Fibroblast of lung (primary cell): Measurements from ENCODE around the gene ANO7. TPM values are rescaled to one million over a fixed set of nuclear protein-coding genes. Genes with fewer than 3 reads are reported as not detected.

Source experiments
- DNase-seq, 2 donors: peaks; one replicate each; pipeline versions ENCODE4 v3.0.0 to v3.0.0-alpha.2; 2010; ENCODE audit warnings: low read depth in 2 of 2
- H2AFZ ChIP-seq: 2 replicates; pipeline ENCODE4 v1.5.1; 2012; ENCODE audit warnings: low read length, control low read depth, inconsistent platforms
- H3K27ac ChIP-seq: 2 replicates; pipeline ENCODE4 v1.5.1; 2011; ENCODE audit warnings: low read length, control low read depth; ENCODE audit not compliant: insufficient read depth
- H3K27me3 ChIP-seq: 2 replicates; pipeline ENCODE4 v1.5.1; 2011; ENCODE audit warnings: mild to moderate bottlenecking, low read length; ENCODE audit not compliant: control insufficient read depth, insufficient read depth
- H3K36me3 ChIP-seq: 2 replicates; pipeline ENCODE4 v1.5.1; 2011; ENCODE audit warnings: low read length; ENCODE audit not compliant: control insufficient read depth, insufficient read depth
- H3K4me1 ChIP-seq: 2 replicates; pipeline ENCODE4 v1.5.1; 2011; ENCODE audit warnings: low read length; ENCODE audit not compliant: control insufficient read depth, insufficient read depth; ENCODE audit errors: extremely low read depth
- H3K4me2 ChIP-seq: 2 replicates; pipeline ENCODE4 v1.5.1; 2011; ENCODE audit warnings: low read length, control low read depth; ENCODE audit not compliant: insufficient read depth; ENCODE audit errors: extremely low read depth
- H3K4me3 ChIP-seq, 4 experiments: fragments of 200-600 bp in 1 of 4; sonication (generic) in 1 of 4; replicated peaks in 1 of 4; 2 replicates each; pipeline ENCODE4 v1.5.1; 2011 to 2016; ENCODE audit warnings: low read length in 4 of 4, low read depth in 3 of 4, mild to moderate bottlenecking in 3 of 4, control low read depth in 2 of 4, inconsistent platforms in 1 of 4, mixed read lengths in 1 of 4; ENCODE audit not compliant: insufficient read depth in 1 of 4; ENCODE audit errors: control extremely low read depth in 1 of 4
- H3K79me2 ChIP-seq: 2 replicates; pipeline ENCODE4 v1.5.1; 2012; ENCODE audit warnings: mild to moderate bottlenecking, low read length, inconsistent platforms; ENCODE audit not compliant: control insufficient read depth, insufficient read depth
- H3K9ac ChIP-seq: 2 replicates; pipeline ENCODE4 v1.5.1; 2011; ENCODE audit warnings: mild to moderate bottlenecking, low read length, control low read depth; ENCODE audit not compliant: insufficient read depth
- H3K9me3 ChIP-seq: 2 replicates; pipeline ENCODE4 v1.5.1; 2012; ENCODE audit warnings: low read depth, low read length; ENCODE audit not compliant: control insufficient read depth, insufficient read depth
- H4K20me1 ChIP-seq: 2 replicates; pipeline ENCODE4 v1.5.1; 2011; ENCODE audit warnings: low read length; ENCODE audit not compliant: control insufficient read depth, insufficient read depth; ENCODE audit errors: extremely low read depth
- CTCF ChIP-seq, 2 donors: IDR thresholded peaks in 1 of 2; conservative IDR thresholded peaks in 1 of 2; 1 replicate in 1 of 2; 2 replicates in 1 of 2; pipeline ENCODE4 v1.5.1; 2011 to 2012; ENCODE audit warnings: low read length in 2 of 2, control low read depth in 1 of 2, inconsistent platforms in 1 of 2, low read depth in 1 of 2, mild to moderate bottlenecking in 1 of 2
- EZH2 ChIP-seq: IDR thresholded peaks from 2 replicates; pipeline ENCODE4 v1.5.1; 2012; ENCODE audit warnings: low read length, control low read depth, mild to moderate bottlenecking; ENCODE audit errors: missing control alignments
- polyA plus RNA-seq, 2 donors: library from polyadenylated mRNA; depleted of rRNA in 1 of 2; stranded (reverse) in 1 of 2; unstranded in 1 of 2; fragments of >200 nt; gene quantifications; 2 replicates each; pipeline ENCODE4 v1.2.1, GENCODE V29; 2011 to 2012; ENCODE audit warnings: missing spikeins in 1 of 2
- total RNA-seq: library from RNA; depleted of rRNA; stranded (reverse); fragments of >200 nt; gene quantifications from 2 replicates; pipeline ENCODE4 v1.2.1, GENCODE V29; 2014

The ANO7 gene
- total and polyA plus RNA-seq, 2 donors (not counting 1 experiment from before 2014, with no cell fraction given) = 0.50 TPM

- no peak overlapping the region for H3K27ac ChIP-seq
- H3K79me2 ChIP-seq = peaks cover 52% of the 10 kb centered on the region
- H2AFZ ChIP-seq = no peak overlapping the region
- no peak for DNase-seq
- no peaks in the 10 kb centered on the region for H3K9me3 ChIP-seq
- TF ChIP-seq EZH2 = no peak
- H3K27me3 ChIP-seq = no peaks in the 10 kb centered on the region
- H3K4me3 ChIP-seq = no peak overlapping the region
- H3K4me2 ChIP-seq = no peak overlapping the region
- H3K4me1 ChIP-seq = peaks cover 6% of the 10 kb centered on the region
- H4K20me1 ChIP-seq = peaks cover 2% of the 10 kb centered on the region
- peaks cover 44% of the 10 kb centered on the region for H3K36me3 ChIP-seq
- H3K9ac ChIP-seq = no peak overlapping the region
These were observed 67.2 kb downstream of the ANO7 start for GRCh38 chr2:241255542-241256167.

- no peaks in the 10 kb centered on the region for H3K27me3 ChIP-seq
- no peak for DNase-seq
- no peak overlapping the region for H3K4me2 ChIP-seq
- no peaks in the 10 kb centered on the region for H3K9me3 ChIP-seq
- no peak overlapping the region for H2AFZ ChIP-seq
- H3K27ac ChIP-seq = no peak overlapping the region
- no peak for TF ChIP-seq EZH2
- no peak for TF ChIP-seq CTCF (conservative IDR thresholded peaks at IDR 0.05 in 1 of 2, IDR thresholded peaks at IDR 0.05 in 1 of 2; ENCODE audit: low read depth in 1 of 2, low read length in 2 of 2)
- no peak overlapping the region for H3K4me3 ChIP-seq
- peaks cover 2% of the 10 kb centered on the region for H4K20me1 ChIP-seq
- H3K4me1 ChIP-seq = peaks cover 6% of the 10 kb centered on the region
- H3K9ac ChIP-seq = no peak overlapping the region
- H3K79me2 ChIP-seq = peaks cover 50% of the 10 kb centered on the region
- H3K36me3 ChIP-seq = peaks cover 40% of the 10 kb centered on the region
These were observed 67.7 kb downstream of the ANO7 start for GRCh38 chr2:241256168-241256545.

- DNase-seq = peak in 1 of 2 donors; percentile 29
- peaks cover 6% of the 10 kb centered on the region for H3K4me1 ChIP-seq
These were observed 69.0 kb downstream of the ANO7 start for GRCh38 chr2:241257419-241258032.

More at GRCh38 chr2:241257419-241258032, 69.0 kb downstream of the ANO7 start:
- Histone ChIP-seq H2AFZ (no peak overlapping the region), H3K4me3 (no peak overlapping the region), H3K27ac (no peak overlapping the region), H3K36me3 (peaks cover 38% of the 10 kb centered on the region), H3K9ac (no peak overlapping the region), H4K20me1 (peaks cover 2% of the 10 kb centered on the region), H3K4me2 (no peak overlapping the region), H3K79me2 (peaks cover 50% of the 10 kb centered on the region), H3K27me3 (no peaks in the 10 kb centered on the region), H3K9me3 (no peaks in the 10 kb centered on the region)
- TF ChIP-seq EZH2 = no peak
- peak in 1 of 2 donors; percentile 34 for TF ChIP-seq CTCF (conservative IDR thresholded peaks at IDR 0.05 in 1 of 2, IDR thresholded peaks at IDR 0.05 in 1 of 2; ENCODE audit: low read depth in 1 of 2, low read length in 2 of 2)
